Stimulated activated CD8-positive, alpha-beta memory T cell treated with anti-CD3 and anti-CD28 coated beads, Interleukin-4, amount 100 ng/mL, for 48 hours (primary cell): ENCODE results near the gene TINAGL1.

Experiments used
- DNase-seq: peaks from one replicate; pipeline ENCODE4 v3.0.0-alpha.2; 2020

TINAGL1 gene

GRCh38 chr1:31569596-31570173 is 6.6 kb upstream of the TINAGL1 start:
- peak; percentile 2 for DNase-seq

GRCh38 chr1:31570228-31570627 is 6.1 kb upstream of the TINAGL1 start:
- no peak for DNase-seq

GRCh38 chr1:31570906-31571305 is 5.4 kb upstream of the TINAGL1 start:
- no peak for DNase-seq

GRCh38 chr1:31571340-31572295 is 4.7 kb upstream of the TINAGL1 start:
- peak; percentile 4 for DNase-seq

- DNase-seq, result peak; percentile 7
Measured at GRCh38 chr1:31572323-31573104, 3.8 kb upstream of the TINAGL1 start.

GRCh38 chr1:31573261-31573660 is 3.1 kb upstream of the TINAGL1 start:
- DNase-seq, result peak; percentile 14

GRCh38 chr1:31574749-31575368 is 1.5 kb upstream of the TINAGL1 start:
- peak; percentile 14 for DNase-seq

- DNase-seq, result peak; percentile 21
Measured at GRCh38 chr1:31575369-31576140, 760 bp upstream of the TINAGL1 start.

- DNase-seq, result peak; percentile 4
Measured at GRCh38 chr1:31576743-31577455, 584 bp downstream of the TINAGL1 start.

- no peak for DNase-seq
Measured at GRCh38 chr1:31577515-31578192, 1.3 kb downstream of the TINAGL1 start.

- no peak for DNase-seq
Measured at GRCh38 chr1:31579374-31579773, 3.1 kb downstream of the TINAGL1 start.

GRCh38 chr1:31580513-31580870 is 4.2 kb downstream of the TINAGL1 start:
- DNase-seq, result no peak

GRCh38 chr1:31580891-31581603 is 4.7 kb downstream of the TINAGL1 start:
- DNase-seq, result no peak

GRCh38 chr1:31581821-31582810 is 5.8 kb downstream of the TINAGL1 start:
- DNase-seq, result no peak

GRCh38 chr1:31583082-31583994 is 7.0 kb downstream of the TINAGL1 start:
- DNase-seq, result peak; percentile 11

GRCh38 chr1:31583995-31584868 is 7.9 kb downstream of the TINAGL1 start:
- peak; percentile 11 for DNase-seq
